IPS-NIHi7 (cell line): Measurements from ENCODE around the gene MTA1.
A peak's percentile ranks its signal among the peaks of the same experiment; 100 is the strongest.

Experiments
- DNase-seq: peaks from one replicate; pipeline ENCODE4 v3.0.0; 2012; ENCODE audit warnings: mixed read lengths; ENCODE audit errors: extremely low spot score

The MTA1 gene

DNA sequence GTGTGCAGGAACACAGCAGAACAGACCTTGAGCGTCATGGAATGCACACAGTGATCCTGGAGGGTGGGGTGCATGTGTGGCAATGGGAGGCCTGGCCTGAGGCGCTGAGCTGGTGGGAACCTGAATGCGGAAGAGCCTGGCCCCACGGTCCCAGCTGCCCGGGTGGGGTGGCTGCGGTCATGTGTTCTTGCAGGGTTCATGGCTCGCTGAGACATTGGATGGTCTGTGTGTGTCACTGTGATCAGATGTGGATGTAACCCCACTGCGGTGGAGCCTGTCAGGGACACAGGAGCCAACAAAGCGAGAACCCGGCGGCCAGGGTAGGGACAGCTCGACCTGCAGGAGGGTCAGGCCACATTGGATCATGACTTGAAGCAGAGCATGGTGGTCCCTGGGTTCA, 23.2 kb downstream of the MTA1 start:
- no peak for DNase-seq

DNA sequence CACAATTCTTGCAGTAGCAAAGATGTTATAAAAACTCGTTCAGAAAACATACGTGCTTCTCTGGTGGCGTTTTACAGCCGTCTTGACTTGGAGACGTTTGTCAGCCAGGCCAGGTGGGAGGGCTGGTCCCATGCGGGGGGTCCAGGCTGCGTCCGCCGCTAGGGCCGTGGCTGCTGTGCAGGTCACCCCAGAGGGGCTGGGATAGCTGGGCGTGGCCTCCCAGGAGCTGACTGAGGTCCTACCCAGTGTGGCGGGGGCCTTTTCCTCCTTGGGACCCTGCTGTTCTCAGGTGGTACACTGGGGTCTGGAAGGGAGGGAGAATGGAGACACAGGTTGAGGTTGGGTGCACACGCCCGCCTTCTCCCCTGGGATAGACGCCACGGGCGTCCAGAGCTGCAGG, 25.2 kb downstream of the MTA1 start:
- no peak for DNase-seq

DNA sequence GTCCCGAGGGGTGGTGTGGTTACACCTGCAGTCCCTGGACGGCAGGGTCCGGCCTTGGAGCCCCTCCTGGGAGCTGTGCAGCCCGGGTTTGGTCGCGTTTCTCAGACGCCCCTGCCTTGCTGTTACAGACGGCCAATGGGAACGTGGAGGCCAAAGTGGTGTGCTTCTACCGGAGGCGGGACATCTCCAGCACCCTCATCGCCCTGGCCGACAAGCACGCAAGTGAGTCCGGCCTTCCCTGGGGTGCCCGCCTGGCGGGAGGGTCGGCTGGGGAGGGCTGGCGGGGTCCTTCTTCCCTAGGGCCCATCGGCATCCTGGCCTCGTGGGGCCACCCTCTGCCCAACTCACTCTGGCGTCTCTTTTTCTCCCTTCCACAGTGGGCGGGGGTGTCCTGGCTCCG, 25.7 kb downstream of the MTA1 start:
- DNase-seq = no peak

DNA sequence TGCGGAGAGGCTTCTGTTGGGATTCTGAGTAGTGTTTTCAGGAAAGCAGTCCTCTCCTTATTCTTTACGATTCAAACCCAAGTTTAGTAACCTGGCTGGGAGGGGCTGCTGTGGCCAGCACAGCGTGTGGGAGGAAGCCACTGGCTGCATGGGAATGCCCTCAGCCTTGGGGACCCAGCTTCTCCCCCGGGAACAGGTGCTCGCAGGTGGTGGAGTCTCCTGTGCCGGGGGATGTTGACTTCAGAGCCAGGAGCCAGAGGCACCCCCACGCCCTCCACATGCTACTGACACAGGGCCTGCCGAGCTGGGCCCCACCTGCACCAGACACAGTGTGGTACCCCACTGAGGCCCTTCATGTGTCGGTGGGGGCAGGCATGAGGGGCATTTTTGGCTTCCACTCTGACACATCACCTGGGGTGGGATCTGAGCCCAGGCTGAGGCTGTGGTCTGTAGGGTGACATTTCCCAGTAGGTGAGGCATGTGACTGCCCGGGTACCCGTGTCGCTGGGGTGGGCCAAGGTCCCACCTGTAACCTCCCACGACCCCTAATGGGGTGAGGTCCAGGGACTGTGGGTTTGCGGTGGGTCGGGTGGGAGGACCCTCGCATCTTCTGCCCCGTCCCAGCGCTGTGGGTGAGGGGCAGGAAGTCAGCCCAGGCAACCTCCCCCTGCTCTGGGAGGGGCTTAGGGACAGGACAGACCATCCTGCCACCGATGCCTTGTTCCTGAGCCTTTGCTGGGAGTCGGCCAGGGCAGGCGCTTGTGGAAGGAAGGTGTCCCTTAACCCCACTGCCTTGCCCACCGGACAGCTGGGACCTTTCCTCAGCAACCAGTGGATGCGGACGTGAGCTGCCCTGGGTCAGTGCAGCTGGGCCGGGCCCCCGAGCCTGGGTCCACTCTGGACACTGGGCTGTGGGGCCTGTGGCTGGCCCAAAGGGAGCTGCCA, 26.5 kb downstream of the MTA1 start:
- no peak for DNase-seq

DNA sequence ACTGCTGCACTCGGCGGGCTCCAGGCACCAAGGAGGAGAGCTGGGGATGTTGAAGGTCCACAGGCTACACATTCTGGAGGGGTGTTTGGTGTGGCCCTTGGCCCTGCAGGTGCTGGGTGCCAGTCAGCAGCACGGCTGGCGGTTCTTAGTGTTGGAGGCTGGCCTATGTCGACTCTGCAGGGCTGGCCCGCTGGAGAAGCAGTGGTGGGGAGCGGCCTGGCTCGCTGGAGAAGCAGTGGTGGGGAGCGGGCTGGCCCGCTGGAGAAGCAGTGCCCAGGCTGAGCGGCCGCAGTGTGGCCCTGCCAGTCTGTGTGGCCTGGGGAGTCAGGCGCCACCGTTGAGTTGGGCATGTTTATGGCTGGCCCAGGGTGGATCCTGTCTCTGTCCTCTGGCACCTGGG, 27.3 kb downstream of the MTA1 start:
- no peak for DNase-seq

DNA sequence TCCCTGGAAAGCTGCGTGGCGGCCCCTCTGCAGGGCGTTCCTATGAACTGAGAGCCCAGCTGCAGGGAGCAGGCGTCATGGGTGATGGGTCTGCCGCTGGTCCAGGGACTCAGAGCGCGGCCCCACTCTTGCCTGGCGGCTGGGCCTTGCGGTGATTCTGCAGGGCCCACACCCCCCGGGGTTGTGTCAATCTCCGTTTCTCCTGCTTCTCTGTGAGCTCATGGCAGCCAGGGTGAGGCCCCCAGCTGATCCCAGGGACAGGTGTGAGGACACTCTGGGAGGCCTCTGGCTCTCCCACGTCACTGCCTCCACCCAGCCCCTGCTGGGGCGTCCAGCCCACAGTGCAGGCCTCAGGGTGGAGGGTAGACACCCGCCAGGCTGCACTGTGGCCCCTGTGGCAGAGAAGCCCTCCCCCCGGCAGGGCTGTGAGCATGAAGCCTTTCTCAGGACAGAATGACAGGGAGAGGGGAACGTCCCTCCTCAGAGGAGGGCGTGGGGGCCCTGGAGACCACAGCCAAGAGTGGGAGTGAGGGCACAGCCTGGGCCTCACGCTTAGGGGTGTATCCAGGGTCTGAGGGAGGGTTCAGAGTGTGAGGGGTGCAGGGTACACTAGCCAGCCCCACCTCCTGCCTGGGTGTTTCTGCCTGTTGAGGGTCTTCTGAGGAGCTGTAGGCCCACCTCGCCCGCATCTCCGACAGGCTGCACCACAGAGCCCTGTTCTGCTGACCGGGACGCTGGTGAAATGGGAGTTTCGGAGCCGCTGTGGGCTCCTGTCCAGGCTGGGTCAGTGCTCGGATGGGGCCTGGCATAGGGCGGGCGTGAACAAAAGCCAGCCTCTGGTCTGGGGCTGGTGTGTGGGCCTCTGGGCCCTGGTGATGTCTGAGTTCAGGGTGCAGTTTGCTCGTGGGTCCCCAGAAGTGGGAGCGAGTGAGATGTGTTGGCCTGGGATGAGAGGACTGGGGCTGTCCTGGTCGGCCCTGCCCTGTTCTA, 28.3 kb downstream of the MTA1 start:
- no peak for DNase-seq

DNA sequence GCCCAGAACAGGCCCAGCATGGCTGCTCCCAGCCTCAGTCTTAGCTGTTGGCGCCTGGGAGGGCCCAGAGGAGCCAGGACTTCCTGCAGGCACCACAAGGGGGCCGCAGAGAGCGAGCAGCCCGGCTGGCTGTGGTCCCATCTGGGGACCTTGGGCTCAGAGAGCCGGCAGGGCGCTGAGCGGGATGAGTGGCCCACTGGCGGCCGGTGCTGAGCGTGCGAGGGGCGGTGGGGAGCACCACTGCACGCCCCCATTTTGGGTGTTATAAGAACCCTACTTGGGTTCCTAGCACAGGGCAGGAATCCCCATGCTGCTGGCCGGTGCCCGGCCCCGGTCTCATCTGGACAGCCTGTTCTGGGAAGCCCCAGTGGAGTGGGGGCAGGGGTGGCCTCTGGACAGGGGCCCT, 29.1 kb downstream of the MTA1 start:
- DNase-seq = peak; percentile 93

DNA sequence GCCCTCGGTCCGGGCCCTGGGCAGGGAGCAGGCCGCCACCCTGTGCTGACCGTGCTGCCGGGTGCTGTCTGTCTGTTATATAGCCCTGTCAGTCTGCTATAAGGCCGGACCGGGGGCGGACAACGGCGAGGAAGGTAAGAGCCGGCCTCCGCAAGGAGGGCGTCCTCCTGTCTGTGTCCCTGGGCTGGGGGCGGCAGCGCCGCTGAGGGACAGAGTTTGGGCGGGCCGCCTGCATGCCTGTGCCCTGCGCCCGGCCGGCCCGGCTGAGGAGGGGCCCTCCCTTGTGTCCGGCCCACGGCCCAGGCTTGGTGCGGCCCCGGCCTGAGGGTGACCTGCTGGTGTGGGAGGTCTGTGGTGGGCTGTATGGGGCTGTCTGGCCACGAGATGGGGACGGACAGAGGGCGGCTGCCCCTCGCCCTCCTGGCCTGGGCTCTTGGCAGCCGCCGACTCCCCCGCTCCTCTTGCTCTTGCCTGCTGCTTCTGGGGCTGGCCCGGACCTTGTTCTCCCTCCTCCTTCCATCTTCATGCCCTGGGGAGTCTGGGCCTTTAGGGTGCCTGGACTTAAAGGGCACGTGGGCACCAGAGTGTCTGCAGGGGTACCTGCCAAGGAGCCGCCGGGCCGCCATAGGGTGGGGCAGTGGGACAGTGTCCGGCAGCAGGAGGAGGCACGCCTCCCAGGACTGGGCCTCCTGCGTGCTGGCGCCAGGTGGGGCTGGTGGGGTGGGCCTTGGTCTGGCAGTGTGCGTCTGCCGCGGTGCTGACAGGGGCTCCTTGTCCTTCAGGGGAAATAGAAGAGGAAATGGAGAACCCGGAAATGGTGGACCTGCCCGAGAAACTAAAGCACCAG, 29.9 kb downstream of the MTA1 start:
- DNase-seq = no peak

DNA sequence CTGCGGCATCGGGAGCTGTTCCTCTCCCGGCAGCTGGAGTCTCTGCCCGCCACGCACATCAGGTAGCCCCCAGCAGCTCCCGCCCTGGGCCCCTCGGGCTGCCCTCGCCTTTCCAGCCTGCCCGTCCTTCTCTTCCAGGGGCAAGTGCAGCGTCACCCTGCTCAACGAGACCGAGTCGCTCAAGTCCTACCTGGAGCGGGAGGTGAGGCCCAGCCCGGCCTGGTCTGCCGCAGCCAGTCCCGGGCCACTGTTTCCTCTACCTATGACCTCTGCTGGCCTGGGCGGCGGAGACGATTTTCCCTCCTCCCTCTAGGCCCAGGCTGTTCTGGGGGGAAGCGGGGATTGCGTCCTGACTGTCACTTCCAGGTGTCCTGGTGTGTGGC, 30.5 kb downstream of the MTA1 start:
- DNase-seq = no peak

DNA sequence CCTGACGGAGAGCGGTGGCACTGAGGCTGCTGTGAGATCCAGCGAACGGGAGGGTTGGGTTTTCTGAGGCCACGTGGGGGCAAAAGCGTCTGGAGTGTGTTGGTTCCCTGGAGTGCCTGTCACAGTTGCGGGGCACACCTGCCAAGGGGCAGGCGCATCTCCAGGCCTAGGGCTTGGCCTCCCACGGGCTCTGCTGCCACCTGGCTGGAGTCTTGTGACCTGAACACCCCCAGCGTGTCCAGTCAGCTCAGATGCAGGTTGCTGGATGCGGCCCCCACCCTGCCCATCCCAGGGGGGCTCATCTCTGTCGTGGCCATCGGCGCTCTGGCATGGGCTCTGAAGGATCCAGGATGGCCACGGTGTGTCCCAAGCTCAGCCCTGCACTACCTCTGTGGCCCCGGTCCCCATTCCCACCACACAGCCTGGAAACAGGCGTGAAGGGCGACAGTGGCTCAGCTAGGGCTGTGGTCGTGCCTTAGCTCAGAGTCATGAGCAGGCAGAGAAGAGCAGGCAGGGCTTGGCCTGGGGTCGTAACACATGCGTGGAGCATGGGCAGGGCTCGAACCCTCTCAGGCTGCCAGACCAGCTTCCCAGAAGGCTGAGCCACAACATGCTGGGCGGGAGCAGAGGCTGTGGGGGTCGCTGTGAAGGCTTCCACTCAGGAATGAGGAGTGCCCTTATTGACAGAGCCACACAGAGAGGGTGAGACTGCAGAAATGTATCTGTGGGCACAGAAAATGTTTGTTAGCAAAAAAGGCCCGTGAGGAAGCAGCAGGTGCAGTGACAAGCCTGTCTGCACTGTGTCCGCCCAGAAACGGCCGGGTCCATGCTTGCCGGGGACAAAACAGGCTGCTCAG, 31.5 kb downstream of the MTA1 start:
- DNase-seq = no peak

DNA sequence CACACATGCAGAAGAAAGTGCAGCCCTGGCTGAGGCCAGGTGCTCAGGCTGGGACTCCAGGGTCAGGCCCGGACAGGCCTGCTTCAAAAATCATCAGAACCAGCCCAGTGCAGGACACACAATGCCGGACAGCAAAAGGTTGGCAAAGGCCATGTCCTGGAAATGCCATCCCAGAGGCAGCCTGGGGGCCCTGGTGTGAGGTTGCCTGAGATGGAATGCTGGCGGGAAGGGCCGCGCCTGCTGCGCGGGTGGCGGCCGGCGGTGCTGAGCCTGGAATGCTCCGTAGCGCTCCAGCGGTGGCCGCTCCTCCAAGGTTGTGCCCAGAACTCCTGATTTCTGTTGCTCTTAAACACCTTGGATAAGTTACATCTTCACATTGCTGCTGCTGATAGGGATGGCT, 33.3 kb downstream of the MTA1 start:
- no peak for DNase-seq

DNA sequence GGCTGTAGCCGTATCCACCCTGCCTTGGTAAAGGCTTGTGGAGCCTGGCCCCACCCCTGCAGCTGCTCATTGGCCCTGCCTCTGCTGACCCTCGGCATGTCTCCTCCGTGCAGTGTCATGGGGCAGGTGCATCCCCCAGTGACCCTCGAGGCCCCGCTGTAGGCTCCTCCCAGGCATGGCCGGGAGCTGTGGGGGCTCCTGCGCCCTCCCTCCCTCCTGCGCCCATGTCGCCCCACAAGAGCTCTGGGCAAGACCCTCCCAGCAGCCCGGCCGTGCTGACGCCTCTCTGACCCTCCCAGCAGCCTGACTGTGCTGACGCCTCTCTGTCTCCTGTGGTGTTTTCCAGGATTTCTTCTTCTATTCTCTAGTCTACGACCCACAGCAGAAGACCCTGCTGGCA, 34.2 kb downstream of the MTA1 start:
- no peak for DNase-seq

DNA sequence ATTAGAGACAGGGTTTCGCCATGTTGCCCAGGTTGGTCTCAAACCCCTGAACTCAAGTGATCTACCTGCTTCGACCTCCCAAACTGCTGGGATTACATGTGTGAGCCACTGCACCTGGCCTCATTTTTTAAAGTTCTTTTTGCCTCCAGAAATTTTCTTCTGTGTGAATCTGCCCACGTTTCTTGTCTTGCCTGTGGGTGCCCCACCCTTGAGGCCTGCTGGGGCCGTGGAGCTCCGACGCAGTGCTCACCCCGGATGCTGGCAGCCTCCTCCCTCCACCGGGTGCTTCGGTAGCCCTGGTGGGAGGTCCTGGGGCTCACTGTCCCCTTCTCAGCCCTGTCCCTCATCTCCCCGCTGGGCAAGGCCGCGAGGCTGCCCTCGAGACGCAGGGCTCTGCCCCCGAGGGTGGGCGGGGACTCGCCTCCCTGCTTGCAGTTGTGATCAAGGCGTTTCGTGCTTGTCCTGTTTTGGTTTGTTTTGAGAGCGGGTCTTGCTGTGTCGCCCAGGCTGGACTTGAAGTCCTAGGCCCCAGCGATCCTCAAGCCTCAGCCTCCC, 35.5 kb downstream of the MTA1 start:
- no peak for DNase-seq

DNA sequence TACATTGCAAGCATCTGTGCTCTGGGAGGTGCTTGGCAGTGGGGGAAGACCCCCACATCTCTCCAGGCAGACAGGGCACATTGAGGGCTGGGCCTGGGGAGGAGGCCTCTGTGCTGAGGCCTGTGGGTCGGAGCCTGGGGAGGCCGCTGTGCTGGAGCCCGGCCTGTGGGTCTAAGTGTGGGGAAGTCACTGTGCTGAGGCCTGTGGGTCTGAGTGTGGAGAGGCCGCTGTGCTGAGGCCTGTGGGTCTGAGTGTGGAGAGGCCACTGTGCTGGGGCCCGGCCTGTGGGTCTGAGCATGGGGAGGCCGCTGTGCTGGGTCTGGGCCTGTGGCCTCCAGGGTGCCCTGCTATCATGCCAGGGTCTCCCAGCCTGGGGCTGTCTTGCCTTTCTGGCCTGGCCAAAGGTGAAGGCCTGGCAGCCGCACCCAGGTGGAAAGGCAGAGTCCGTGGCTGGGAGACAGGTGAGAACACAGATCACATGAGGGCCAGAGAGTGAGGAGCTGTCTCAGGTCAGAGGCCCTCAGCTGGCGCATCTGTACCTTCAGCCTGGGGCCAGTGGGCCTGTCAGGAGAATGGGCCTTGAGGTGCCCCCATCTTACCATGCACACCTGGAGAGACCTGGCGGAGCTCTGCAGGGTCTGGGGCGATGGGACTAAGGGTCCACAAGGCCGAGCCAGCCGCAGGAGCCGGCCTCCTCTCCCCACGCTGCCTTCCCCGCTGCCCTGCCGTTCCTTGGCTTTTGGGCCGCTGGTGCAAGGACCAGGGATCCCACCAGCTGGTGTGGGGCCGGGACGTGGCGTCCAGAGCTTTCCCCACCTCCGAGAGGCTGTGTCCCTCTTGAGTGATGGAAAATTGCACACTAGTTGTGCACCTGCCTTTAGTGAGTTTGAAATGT, 36.4 kb downstream of the MTA1 start:
- no peak for DNase-seq

DNA sequence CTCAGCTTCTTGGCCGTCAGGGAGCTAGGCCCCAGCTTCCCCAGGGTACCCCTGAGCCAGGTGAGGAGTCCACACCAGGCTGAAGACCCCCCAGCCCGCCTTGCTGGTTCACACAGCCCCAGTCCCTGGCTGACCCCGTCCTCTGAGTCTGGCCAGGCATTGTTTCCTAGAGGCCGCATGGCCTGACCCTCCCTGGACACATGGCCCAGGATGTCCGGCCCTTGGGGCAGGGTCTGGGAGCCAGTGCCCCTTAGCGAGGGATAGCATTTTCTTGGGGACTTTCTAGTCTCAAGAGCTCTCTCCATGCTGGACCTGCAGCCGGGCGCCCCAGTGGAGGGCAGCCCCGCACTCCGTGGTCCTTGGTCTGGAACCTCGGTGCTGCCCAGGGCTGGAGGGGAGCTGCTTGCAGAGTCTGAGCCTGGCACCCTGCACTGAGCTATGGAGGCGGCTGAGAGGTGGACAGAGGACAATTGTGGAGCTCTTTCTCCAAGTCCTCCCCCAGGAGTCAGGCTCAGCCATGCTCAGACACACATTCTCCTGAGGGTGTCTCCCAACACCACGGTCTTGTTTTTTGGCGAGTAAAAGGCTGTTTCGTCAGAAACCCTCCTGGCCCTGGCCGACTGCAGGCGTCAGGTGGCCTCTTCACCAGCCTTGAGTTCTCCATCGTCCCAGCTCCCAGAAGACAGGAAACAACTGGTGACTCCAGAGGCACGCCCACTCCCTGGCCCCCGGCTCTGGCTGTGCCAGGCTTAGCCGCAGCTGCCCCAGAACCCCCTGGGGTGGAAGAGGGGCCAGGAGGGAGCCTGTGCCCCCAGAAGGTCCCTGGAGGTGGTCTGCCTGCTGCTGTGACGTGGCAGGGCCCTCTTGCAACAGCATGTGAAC, 37.4 kb downstream of the MTA1 start:
- DNase-seq = no peak

DNA sequence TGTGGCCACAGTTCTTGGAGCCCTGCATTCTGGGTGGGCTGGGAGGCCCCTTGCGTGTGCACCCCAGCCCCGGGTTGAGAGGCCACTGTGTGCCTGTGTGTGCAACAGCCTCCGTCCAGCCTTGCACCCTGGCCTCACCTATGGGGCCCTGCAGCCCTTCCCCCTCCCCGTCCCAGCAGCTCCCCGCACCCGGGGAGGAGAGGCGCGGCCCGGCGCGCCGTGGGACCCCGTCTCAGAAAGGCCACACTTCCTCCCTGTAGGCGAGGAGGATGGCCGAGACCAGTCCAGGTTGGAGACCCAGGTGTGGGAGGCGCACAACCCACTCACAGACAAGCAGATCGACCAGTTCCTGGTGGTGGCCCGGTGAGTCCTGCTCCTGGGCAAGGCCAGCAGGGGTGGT, 38.4 kb downstream of the MTA1 start:
- DNase-seq = no peak

DNA sequence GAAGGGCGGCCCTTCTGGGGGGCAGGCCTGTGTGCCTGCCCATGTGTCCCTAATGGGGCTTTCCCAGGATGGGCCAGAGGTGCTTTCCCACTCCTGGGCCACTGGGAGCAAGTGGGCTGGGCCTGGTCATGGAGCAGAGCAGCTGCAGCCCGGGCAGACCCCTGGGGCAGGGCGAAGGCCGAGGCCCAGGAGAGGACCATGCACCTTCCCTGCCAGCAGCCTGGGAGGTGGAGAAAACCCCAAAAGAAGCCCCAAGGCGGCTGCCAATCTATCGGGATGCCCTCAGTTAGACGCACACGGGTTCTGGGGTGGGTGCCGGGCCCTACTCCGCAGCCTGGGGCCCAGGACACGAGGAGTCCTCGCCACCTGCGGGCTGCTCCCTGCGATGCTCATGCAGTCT, 38.9 kb downstream of the MTA1 start:
- no peak for DNase-seq

DNA sequence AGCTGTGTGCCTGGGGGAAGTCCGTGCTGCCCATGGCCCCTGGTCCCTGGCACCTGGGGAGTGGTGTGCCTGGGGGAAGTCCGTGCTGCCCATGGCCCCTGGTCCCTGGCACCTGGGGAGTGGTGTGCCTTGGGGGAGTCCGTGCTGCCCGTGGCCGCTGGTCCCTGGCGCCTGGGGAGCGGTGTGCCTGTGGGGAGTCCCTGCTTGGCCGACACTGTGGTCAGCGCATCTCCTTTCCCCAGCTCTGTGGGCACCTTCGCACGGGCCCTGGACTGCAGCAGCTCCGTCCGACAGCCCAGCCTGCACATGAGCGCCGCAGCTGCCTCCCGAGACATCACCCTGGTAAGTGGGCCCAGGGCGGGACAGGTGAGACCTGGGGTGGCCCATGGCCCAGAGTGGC, 40.5 kb downstream of the MTA1 start:
- no peak for DNase-seq
